ENCODE measurements around the gene YLPM1. TPM values are rescaled to one million over a fixed set of nuclear protein-coding genes. Genes with fewer than 3 reads are reported as not detected.

The YLPM1 gene
- total RNA-seq, 2 donors from 2014 or later: 48.2 to 61.6 TPM

DNA sequence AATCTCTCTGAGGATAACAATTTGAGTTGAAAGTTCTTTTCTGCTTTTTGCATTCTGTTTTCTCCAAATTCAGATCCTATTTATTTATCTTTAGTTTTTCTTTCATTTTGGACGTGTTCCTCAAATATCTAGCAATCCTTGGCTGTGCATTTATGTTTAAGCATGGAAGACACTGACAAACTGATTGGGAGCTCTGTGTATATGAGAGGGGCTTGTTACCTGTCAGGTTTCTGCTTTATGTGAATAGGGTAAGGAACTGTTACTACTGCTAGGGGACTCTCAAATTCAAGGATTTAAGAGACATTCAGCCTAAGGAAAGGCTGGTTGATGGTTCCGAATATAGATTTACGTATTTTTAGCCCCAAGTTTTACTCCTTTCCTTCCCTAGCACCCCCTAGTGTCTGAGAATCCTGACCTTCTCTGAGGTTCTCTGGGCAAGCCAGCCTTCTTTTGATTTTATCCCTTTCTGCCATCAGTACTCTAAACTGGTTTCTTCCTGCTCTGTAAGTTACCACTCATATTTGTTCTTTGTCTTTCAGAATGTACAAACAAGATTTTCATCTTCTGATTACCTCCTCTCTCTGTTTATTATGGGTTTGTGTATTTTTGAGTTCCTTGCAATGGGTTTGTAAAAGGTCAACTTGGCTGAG is 30.5 kb downstream of the YLPM1 start:
- TF ChIP-seq, protein P1, sequence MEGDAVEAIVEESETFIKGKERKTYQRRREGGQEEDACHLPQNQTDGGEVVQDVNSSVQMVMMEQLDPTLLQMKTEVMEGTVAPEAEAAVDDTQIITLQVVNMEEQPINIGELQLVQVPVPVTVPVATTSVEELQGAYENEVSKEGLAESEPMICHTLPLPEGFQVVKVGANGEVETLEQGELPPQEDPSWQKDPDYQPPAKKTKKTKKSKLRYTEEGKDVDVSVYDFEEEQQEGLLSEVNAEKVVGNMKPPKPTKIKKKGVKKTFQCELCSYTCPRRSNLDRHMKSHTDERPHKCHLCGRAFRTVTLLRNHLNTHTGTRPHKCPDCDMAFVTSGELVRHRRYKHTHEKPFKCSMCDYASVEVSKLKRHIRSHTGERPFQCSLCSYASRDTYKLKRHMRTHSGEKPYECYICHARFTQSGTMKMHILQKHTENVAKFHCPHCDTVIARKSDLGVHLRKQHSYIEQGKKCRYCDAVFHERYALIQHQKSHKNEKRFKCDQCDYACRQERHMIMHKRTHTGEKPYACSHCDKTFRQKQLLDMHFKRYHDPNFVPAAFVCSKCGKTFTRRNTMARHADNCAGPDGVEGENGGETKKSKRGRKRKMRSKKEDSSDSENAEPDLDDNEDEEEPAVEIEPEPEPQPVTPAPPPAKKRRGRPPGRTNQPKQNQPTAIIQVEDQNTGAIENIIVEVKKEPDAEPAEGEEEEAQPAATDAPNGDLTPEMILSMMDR (IDR thresholded peaks at IDR 0.05): peak; percentile 45

DNA sequence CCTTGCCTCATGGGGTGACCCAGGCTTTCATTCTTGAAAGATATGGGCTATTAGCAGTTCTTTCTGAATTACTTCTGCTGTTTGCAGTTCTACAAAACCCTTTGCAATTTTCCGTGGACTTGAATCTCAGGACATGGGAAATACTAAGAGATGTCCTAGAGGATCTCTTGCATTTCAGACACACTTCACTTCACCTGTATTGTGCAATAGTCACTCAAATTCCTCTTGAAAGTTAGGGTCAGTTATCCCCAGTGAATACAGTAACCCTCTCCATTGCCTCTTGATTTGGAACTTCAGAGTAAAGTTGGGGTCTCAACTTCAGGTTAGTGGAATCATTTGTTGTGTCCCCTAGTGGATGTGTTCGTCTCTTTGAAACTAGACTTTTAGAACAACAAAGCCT is 31.8 kb downstream of the YLPM1 start:
- DNase-seq (ENCODE audit: low spot score) (no peak), ATAC-seq (ENCODE audit: insufficient number of reproducible peaks, low FRiP score, low read depth) (no peak)
- H3K36me3 ChIP-seq: peaks cover 7% of the 10 kb centered on the region
- no peaks in the 10 kb centered on the region for H3K9me3 ChIP-seq
- H3K4me1 ChIP-seq (ENCODE audit: control insufficient read depth in 1 of 2, low read depth in 2 of 2): peaks cover 10 to 20% of the 10 kb centered on the region in 2 donors
- no peak overlapping the region for H3K27ac ChIP-seq
- TF ChIP-seq, protein P1 (IDR thresholded peaks at IDR 0.05): no peak
- no peaks in the 10 kb centered on the region for H3K27me3 ChIP-seq (replicated peaks; ENCODE audit: insufficient read depth)
- H3K4me3 ChIP-seq: no peak overlapping the region

More for the DNA sequence above, 30.5 kb downstream of the YLPM1 start:
- H3K4me3 ChIP-seq: no peak overlapping the region
- H3K27ac ChIP-seq: no peak overlapping the region
- H3K27me3 ChIP-seq (replicated peaks; ENCODE audit: insufficient read depth): no peaks in the 10 kb centered on the region
- ATAC-seq (ENCODE audit: insufficient number of reproducible peaks, low FRiP score, low read depth): no peak
- H3K36me3 ChIP-seq: peaks cover 7% of the 10 kb centered on the region
- H3K4me1 ChIP-seq (ENCODE audit: control insufficient read depth in 1 of 2, low read depth in 2 of 2): peaks cover 10 to 20% of the 10 kb centered on the region in 2 donors
- no peaks in the 10 kb centered on the region for H3K9me3 ChIP-seq
- no peak for DNase-seq (ENCODE audit: low spot score)

DNA sequence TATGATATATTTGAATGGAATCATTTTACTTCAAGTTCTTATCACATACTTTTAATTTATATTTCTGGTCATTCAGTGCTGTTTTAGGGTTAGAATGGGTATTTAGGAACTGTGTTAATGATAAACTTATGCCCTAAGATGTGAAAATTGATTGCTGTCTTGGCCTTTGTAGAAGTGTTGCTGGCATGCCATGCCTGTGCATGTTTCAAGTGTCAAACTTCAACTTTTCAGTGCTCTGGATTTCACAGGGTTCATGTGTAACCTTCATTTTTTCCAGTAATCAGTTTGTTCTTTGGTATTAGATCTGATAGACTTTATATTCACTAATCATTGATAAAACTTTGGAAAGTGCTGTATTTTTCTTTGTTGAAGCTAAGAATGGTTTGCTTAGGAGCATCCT is 36.6 kb downstream of the YLPM1 start:
- TF ChIP-seq, protein P1 (IDR thresholded peaks at IDR 0.05): no peak
- Histone ChIP-seq H3K36me3 (peaks cover 16% of the 10 kb centered on the region), H3K9me3 (no peaks in the 10 kb centered on the region), H3K27me3 (replicated peaks; ENCODE audit: insufficient read depth) (no peaks in the 10 kb centered on the region), H3K4me3 (no peak overlapping the region), H3K4me1 (ENCODE audit: control insufficient read depth in 1 of 2, low read depth in 2 of 2) (no peaks in the 10 kb centered on the region), H3K27ac (no peak overlapping the region)
- ATAC-seq (ENCODE audit: insufficient number of reproducible peaks, low FRiP score, low read depth): no peak
- DNase-seq (ENCODE audit: low spot score): no peak

DNA sequence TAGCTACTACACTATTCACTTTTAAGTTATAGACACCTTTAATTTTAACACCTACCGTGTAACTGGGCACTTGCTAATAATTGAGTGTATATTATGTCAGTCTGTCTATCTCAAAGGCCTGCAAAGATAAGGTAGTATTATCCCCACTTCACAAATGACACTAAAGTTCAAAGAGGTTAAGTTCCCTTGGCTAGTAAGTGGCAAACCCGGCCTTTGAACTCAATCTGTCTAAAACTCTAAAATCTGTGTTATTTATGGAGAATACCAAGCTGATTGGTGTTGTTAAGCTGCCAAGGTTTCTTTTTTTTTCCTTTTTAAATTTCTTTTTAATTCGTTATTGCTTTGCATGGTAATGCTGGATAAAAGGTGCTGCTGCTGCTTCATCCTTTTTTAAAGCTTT is 37.7 kb downstream of the YLPM1 start:
- ATAC-seq (ENCODE audit: insufficient number of reproducible peaks, low FRiP score, low read depth) (no peak), DNase-seq (ENCODE audit: low spot score) (no peak)
- H3K27me3 ChIP-seq (replicated peaks; ENCODE audit: insufficient read depth): no peaks in the 10 kb centered on the region
- H3K27ac ChIP-seq: no peak overlapping the region
- TF ChIP-seq, protein P1 (IDR thresholded peaks at IDR 0.05): no peak
- H3K36me3 ChIP-seq: peaks cover 16% of the 10 kb centered on the region
- H3K4me1 ChIP-seq (ENCODE audit: control insufficient read depth in 1 of 2, low read depth in 2 of 2): no peaks in the 10 kb centered on the region
- no peak overlapping the region for H3K4me3 ChIP-seq
- H3K9me3 ChIP-seq: no peaks in the 10 kb centered on the region

DNA sequence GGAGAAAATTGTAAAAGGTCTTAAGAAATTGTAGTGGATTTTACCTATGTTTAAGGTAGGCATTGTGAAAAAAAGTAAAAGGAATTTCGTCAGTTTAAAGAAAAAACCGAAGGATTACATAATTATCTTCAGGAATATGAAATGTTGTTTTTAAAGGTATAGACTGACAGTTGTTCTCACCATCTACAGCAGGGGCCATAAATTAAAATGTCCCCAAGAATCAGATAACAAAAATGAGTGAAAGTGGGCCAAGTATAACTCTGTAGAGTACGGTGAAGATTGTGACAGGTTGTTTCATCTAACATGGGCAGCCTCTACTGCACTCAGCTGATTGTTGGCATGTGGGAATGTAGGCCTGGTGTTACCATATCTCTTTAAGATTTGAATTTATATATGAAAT is 38.3 kb downstream of the YLPM1 start:
- Histone ChIP-seq H3K36me3 (peaks cover 19% of the 10 kb centered on the region), H3K27ac (no peak overlapping the region), H3K4me1 (ENCODE audit: control insufficient read depth in 1 of 2, low read depth in 2 of 2) (no peaks in the 10 kb centered on the region), H3K9me3 (no peaks in the 10 kb centered on the region), H3K4me3 (no peak overlapping the region), H3K27me3 (replicated peaks; ENCODE audit: insufficient read depth) (no peaks in the 10 kb centered on the region)
- DNase-seq (ENCODE audit: low spot score) (no peak), ATAC-seq (ENCODE audit: insufficient number of reproducible peaks, low FRiP score, low read depth) (no peak)
- TF ChIP-seq, protein P1 (IDR thresholded peaks at IDR 0.05): no peak

Measured in thoracic aorta (tissue), 2 donors.